ENCODE data around the gene FAU.

- no peak for TF ChIP-seq POLR2A (IDR thresholded peaks at IDR 0.05; ENCODE audit: low read depth, low read length)
- no peak for TF ChIP-seq POLR2AphosphoS5 (IDR thresholded peaks at IDR 0.05; ENCODE audit: low read depth, low read length)
- no peak for TF ChIP-seq SPI1 (IDR thresholded peaks at IDR 0.05; ENCODE audit: low read depth, low read length)
- no peak for TF ChIP-seq TAF1 (IDR thresholded peaks at IDR 0.05; ENCODE audit: low read depth, low read length)
- TF ChIP-seq POU2F2 (IDR thresholded peaks at IDR 0.05; ENCODE audit: low read depth, low read length) = no peak
Measured at GRCh38 chr11:65148657-65149056, 26.7 kb upstream of the FAU start.

Data from GM12891 (cell line).